C4-2B (cell line): ENCODE results near the gene ZNRF4.

ENCODE experiments used
- ZFX ChIP-seq: fragments of 450-650 bp; IDR thresholded peaks from 2 replicates; pipeline ENCODE4 v1.6.1; 2017
- TF ChIP-seq, protein P1 (sequence below): fragments of 450-650 bp; conservative IDR thresholded peaks from 2 replicates; pipeline ENCODE4 v1.5.1; 2017; ENCODE audit warnings: mild to moderate bottlenecking

DNA sequence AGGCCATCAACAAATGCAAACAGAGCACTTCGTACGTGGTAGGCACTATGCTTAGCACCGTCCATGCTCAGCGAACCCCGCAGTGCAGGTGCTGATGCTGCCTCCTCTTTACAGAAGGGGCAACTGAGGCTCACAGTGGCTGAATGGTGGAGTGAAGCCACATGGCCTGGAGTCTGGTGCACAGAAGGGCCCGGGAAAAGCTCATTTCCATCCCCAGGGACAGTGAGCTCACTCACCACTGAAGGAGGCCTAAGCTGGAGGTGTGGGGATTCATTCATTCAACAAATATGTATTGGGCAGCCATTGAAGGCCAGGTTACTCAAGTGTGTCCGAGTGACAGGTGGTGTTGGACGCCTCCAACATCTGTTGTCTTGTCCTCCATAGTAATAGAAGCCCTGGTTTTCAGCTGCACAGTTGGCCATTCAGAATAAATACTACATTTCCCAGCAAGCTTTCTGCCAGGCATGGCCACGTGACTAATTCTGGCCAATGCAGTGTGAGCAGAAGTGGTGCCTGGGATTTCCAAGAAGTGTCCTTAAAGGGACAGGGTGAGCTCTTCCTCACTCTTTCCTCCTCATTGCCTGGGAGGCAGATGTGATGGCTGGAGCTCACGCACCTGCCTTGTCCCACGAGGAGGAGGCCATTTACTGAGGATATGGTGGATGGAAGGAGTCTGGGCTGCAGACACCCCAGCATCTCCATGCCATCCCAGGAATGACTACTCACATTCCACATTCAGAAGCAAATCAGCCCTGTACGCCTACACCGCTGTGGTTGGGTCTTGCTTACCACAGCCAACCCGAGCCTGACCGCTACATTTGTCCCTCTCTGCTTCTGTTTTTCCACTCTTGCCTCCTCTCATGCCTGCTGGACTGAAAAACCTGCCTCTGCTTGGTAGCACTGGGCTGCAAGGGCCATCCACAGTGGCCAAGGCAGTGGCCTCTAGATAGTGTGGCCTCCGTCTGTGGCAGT, 2.3 kb upstream of the ZNRF4 start:
- TF ChIP-seq, protein P1, sequence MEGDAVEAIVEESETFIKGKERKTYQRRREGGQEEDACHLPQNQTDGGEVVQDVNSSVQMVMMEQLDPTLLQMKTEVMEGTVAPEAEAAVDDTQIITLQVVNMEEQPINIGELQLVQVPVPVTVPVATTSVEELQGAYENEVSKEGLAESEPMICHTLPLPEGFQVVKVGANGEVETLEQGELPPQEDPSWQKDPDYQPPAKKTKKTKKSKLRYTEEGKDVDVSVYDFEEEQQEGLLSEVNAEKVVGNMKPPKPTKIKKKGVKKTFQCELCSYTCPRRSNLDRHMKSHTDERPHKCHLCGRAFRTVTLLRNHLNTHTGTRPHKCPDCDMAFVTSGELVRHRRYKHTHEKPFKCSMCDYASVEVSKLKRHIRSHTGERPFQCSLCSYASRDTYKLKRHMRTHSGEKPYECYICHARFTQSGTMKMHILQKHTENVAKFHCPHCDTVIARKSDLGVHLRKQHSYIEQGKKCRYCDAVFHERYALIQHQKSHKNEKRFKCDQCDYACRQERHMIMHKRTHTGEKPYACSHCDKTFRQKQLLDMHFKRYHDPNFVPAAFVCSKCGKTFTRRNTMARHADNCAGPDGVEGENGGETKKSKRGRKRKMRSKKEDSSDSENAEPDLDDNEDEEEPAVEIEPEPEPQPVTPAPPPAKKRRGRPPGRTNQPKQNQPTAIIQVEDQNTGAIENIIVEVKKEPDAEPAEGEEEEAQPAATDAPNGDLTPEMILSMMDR = no peak
- no peak for TF ChIP-seq ZFX
